ENCODE data around the gene MRTFB.

GRCh38 chr16:14194721-14195120 lies 123.6 kb downstream of the MRTFB start:
- TF ChIP-seq CTCF (IDR thresholded peaks at IDR 0.05; ENCODE audit: borderline replicate concordance, extremely low read depth, low read length, poor library complexity, severe bottlenecking), result no peak
- TF ChIP-seq EZH2 (IDR thresholded peaks at IDR 0.05; ENCODE audit: borderline replicate concordance, low read depth, low read length, severe bottlenecking), result no peak
